ENCODE measurements around the gene CAP2.

Gene CAP2, protein sequence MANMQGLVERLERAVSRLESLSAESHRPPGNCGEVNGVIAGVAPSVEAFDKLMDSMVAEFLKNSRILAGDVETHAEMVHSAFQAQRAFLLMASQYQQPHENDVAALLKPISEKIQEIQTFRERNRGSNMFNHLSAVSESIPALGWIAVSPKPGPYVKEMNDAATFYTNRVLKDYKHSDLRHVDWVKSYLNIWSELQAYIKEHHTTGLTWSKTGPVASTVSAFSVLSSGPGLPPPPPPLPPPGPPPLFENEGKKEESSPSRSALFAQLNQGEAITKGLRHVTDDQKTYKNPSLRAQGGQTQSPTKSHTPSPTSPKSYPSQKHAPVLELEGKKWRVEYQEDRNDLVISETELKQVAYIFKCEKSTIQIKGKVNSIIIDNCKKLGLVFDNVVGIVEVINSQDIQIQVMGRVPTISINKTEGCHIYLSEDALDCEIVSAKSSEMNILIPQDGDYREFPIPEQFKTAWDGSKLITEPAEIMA

DNA sequence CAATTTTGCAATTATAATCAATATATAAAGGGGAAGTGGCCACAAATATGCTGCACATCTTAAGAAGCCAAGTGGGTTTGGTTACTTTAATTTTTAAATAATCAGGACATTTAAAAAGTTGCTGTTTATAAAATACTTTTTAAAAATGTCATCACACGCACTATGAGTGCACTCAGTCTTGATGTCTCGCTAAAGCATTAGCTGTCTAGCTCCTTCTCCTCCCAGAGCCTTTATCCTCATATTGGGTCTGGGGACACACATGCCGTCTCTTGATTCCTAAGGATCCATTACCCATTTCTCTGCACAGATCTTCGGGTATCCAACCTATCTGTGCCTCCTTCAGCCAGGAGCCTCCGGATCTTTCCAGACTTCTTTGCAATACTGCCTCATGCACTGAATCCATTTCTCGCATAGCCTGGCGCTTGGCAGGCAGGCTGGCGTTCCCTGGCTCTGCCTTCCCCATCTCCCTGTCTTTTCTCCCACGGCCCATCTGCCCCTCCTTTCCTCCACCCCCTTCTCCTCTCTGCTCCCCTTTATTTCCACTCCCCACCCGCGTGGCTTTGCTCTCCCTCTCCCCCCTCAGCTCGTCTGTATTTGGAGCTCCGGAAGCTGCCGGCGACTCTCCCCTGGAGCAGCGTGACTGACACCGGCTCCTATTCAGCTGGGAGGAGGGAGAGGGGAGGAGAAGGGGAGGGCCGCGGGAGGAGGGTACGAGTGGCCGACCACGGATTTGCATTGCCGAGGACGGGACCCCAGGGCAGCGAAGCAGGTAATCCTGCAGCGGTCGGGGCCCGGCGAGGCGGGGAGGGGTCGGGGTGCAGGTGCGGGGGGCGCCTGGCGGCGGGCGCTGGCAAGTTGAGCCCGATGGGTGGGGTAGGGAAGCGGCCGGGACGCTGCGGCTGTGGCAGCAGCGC lies at the start of gene CAP2:
Gene CAP2 (plus strand): TSS at position 618 of the 914 bp plus-strand sequence. CDS start 27,961 bp downstream, outside the sequence.
- no peak for DNase-seq (ENCODE audit: low spot score)

DNA sequence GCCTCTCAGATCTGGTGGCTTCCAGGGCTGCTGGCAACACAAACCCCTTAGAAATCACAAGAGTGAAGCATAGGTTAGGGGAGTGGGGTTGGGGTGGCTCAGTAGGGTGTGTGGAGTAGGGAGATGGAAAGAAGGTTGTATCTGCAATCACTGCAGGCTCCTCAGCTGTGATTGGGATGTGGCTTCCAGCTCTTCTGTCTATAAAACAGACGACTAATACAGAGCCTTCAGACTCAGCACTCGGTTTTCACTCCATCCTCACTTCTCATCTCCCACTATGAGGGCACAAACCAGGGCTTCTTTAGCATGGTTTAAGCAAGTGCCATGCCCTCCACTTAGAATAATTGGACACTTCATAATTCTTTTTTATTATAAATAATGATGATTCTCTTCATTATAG lies 46.4 kb upstream of the CAP2 start:
- DNase-seq (ENCODE audit: low spot score): no peak

DNA sequence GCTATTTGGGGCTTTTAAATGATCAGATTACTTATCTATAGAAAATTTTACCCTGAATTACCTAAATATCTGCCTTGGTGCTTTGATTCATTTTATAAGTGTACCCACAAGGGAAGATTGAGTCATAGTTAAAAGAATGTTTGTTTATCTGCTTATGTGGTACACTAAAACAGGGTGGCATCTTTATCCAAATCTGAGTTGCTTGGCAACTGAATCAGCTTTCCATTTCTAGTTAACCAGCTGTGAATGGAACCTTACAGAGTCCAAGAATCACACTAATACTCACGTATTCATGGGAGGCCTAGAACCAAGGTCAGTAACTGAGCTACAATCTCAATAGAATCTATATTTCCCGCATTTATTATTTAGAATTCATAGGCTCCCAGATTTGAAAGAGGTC lies 44.0 kb upstream of the CAP2 start:
- DNase-seq (ENCODE audit: low spot score): no peak

DNA sequence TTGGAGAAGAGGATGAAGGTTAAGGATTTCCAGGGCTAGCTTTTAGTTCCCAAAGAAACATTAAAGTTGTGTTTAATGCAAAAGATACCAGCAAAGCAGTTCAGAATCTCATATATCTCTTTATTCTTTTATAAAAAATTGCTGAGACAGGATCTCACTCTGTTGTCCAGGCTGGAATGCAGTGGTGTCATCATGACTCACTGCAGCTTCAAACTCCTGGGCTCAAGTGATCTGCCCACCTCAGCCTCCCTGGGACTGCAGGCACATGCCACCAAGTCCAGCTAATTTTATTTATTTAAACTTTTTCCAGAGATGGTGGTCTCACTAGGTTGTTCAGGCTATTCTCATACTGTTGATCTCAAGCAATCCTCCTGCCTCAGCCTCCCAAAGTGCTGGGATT lies 41.1 kb upstream of the CAP2 start:
- DNase-seq (ENCODE audit: low spot score): no peak

DNA sequence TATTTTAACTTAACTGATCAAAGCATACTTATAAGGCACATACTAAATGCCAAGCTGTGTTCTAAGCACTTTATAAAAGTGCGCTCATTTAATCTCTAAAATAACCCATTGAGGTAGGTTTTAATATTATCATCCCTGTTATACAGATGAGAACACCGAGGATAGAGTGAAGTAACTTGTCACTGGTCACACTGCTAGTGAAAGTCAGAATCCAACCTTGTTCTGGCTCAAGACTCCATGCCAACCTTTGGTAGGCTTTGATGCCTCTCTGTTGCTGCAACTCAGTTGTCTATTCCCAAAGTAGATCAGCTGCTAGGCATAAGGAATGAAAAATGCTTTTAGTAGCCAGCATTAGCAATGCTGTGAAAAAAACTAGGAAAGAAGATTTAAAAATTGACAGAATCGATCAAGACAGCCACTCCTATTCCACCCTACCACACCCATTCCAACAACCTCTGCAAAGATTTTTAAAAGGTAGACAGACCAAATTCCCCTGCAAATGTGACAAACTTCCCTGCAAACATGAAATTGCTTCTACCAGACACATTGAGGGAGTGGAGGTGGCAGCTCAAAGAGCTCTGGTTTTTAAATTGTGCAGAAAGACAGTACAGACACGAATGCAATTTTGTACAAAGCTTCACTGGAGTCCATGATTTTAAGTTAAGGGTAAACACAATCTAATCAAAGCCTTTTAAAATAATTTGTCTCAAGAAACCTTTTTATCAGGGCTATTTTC lies 39.8 kb upstream of the CAP2 start:
- DNase-seq (ENCODE audit: low spot score): no peak

DNA sequence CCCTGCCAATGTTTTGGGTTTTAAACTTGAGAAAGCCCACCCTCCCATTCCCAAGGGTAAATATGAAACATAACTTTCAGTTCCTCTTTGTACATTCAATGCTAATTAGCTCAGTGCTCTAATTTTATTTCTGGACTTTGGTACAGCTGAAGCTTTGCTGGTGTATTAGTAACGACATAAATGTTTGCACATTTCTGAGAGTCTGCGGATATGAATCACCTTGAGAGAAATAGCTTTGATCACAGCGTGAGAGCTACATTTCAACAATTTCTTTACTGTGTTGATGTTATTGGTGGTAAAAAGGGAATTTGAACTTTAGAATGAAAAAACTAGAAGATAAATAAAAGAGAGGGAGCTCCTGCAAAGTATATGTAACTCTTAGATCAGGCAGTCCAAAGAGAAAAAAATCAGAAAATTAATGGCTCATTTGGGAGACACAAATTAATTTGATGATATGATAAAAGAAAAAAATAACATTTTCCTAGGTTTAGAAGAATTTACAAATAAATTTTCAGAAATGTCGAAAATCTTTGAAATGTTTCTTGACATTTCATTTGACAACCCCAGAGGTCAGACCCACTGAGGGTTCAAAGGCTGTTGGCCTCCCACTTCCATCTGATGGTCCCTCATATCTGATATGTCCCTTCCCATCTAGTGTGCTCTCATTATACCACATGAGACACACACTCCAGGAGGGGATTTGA lies 38.5 kb upstream of the CAP2 start:
- DNase-seq (ENCODE audit: low spot score): no peak

DNA sequence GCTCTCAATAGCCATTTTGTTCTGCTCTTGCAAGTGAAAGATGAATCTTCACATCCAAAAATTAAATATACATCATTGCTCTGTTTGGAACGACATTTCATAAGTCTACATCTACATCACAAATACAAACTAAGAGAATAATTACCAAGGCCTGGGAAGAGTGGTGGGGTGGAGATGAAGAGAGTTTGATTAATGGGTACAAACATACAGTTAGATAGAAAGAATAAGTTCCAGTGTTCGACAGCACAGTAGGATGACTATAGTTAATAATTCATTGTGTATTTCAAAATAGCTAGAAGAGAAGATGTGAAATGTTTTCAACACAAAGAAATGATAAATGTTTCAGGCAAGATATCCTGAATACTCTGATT lies 38.0 kb upstream of the CAP2 start:
- DNase-seq (ENCODE audit: low spot score): no peak

DNA sequence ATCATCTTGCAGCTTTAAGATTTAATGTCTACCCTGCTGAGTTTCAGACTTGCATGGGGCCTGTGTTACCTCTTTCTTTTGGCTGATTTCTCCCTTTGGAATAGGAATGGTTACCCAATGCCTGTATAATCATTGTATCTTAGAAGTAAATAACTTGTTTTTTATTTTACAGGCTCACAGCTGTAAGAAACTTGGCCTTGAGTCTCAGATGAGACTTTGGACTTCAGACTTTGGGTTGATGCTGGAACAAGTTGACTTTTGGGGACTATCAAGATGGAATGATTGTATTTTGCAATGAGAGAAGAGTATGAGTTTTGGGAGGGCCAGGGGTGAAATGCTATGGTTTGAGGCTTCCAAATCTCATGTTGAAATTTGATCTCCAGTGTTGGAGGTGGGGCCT lies 34.9 kb upstream of the CAP2 start:
- no peak for DNase-seq (ENCODE audit: low spot score)

DNA sequence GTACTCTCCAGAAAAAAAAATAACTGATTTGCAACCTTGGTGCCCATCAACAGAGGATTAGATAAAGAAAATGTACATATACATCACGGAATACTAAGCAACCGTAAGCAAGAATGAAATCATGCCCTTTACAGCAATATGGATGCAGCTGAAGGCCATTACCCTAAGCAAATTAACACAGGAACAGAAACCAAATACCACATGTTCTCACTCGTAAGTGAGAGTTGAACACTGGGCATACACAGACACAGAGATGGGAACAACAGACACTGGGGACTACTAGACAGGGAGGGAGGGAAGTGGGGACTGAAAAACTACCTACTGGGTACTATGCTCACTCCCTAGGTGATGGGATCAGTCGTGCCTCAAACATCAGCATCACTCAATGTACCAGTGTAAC lies 32.8 kb upstream of the CAP2 start:
- no peak for DNase-seq (ENCODE audit: low spot score)

DNA sequence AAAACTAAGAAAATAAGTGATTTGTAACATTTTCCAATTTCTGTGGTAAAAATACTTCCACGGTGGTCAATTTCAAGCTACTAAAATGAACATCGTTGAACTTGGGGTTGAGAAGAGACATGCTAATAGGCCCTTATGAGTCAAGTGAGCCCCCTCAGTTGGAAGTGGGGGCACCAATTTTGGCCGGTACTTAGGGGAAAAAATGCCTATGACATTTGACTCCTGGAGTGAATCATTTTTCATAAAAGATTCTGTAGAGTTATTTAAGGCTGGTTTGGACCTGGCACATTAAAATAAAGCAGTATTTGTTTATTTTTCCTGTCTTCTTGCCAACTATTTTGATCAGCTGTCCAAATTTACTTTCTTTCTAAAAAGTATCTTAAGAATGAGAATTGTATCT lies 32.4 kb upstream of the CAP2 start:
- DNase-seq (ENCODE audit: low spot score): no peak

DNA sequence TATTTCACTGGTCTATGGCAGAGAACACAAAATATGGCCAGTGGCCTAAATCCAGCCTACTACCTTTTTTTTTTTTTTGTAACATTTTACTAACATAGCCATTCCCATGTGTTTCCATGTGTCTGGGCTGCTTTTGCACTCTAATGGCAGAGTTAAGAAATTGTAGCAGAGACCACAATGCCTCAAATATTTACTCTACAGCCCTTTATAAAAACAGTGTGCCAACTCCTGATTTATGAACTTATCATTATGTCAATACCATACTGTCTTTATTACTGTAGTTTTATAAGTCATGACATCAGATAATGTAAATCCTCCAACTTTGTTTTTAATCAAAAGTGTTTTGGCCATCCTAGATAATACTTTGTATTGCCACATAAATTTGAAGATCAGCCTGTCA lies 27.4 kb upstream of the CAP2 start:
- DNase-seq (ENCODE audit: low spot score): no peak

DNA sequence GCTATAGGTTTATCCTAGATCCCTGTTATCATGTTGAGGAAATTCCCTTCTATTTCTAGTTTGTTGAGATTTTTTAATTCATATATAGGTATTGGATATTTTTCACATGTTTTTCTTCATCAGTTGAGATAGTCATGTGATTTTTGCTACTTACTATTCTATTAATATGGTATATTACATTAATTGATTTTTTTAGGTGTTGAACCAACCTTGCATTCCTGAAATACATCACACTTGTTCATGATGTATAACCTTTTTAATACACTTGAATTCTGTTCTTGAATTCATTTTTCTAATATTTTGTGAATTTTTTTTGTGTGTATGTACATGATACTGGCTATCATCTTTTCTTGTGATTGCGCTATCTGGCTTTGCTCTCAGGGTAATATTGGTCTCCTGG lies 25.5 kb upstream of the CAP2 start:
- DNase-seq (ENCODE audit: low spot score): no peak

DNA sequence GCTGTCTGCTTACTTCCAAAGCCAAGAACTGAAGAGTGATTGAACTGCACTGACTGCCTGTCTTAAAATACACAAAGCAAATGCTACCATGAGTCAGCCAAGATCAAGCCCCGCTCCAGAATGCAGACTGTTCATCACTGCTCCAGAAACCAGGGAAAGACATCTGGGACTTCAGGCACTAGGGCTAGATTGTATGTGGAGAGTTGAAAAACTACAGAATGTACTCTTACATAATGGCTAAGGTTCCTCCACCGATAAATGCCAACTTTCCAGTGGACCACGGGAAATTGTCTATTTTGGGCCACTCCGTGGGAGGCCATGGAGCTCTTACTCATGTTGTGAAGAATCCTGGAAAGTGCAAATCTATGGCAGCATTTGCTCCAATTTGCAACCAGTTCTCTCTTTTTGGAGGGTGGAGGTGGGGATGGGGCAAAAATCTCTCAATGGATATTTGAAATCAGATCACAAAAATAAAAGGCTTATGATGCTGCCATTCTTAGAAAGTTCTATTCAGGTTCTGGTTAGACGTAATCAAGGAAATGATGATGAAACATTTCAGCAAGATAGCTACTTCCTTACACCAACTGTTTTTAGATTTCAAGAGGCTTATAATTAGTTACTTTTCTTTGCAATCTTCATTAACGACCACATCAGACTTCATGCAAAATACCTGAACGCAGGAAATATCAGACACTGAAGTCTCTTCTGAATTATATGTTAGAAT lies 11.8 kb upstream of the CAP2 start:
- DNase-seq (ENCODE audit: low spot score): no peak

DNA sequence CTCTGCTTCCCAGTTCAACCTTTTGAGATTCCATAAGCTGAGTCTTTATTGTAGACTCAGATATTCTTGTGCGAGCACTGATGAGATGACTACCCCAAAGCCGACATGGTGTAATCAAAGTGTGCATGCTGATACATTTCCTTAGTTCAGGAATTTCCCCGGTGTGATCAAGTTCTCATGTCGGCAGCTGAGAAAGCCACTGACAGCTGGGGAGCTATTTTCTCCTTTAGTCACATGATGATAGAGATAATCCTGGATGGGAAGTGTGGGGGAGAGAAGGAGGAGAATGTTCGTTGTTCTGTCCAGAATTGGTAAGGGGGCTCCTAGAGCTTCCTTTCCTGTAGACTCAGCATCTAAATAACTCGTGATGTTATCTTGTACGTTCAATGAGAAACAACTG lies 7.7 kb upstream of the CAP2 start:
- no peak for DNase-seq (ENCODE audit: low spot score)

DNA sequence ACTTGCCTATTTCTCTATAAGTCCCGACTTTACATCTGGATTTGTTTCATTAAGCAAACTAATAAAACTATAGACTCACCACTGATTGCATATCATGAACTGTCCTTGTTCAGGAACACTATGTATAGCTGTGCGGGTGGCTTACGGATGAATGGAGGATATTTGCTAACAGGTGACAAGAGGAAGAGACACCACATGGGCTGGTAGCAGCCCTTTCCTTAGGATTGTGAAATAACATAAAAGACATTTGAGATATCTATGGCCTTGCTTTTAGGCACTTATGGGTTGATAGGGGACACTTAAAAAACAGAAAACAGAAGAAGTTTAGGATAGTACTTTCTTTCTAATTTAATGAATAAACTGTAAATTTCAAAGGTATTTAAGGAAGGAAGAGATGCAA lies 5.0 kb upstream of the CAP2 start:
- DNase-seq (ENCODE audit: low spot score): no peak

DNA sequence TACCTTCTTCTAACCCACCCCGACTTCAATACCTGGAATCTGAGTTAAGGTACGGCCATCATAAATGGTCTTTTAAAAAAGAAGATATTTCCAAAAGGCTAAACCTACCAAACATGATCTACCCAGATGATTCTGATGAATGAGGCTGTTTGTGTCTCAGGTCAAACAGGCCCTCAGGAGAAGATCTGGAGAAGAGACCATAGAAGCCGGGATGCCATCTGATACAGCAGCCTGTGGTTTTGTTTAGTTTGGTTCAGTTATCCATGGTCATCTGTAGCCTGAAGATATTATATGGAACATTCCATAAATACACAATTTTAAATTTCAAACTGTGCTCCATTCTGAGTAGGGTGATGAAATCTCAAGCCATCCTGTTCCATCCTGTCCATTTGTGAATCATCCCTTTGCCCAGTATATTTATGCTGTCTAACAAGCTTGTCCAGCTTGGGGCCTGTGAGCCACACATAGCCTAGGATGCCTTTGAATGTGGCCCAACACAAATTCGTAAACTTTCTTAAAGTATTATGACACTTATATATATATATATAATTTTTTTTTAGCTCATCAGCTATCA lies 4.0 kb upstream of the CAP2 start:
- no peak for DNase-seq (ENCODE audit: low spot score)

DNA sequence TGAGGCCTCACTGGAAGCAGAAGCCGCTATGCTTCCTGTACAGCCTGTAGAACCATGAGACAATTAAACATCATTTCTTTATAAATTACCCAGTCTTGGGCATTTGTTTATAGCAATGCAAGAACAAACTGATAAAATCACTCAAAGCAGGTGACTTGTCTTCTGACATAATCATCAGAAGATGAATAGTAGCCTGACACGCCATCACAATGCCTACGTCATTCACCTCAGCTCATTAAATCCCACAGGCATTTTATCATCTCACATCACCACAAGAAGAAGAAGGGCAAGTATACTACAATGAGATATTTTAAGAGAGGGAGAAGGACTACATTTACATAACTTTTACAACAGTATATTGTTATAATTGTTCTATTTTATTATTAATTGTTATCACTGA lies 3.1 kb upstream of the CAP2 start:
- no peak for DNase-seq (ENCODE audit: low spot score)

DNA sequence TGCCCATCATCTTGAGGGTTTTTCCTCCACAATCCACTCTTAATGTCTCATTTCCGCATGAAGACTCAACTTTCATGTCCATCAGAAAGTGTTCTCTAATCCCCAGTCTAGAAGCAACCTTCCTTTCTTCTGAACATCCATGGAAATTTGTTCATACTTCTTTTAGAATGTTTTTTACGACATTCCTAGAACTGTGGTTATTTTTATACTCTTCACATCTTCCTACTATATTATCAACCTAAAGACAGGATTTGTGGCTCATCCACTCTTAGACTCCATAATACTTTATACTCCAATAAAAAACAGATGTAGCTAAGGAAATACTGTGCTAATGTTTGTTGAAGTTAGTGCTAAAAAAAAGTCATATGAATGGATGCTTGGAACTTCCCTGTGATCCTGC lies 1.4 kb upstream of the CAP2 start:
- DNase-seq (ENCODE audit: low spot score): no peak

DNA sequence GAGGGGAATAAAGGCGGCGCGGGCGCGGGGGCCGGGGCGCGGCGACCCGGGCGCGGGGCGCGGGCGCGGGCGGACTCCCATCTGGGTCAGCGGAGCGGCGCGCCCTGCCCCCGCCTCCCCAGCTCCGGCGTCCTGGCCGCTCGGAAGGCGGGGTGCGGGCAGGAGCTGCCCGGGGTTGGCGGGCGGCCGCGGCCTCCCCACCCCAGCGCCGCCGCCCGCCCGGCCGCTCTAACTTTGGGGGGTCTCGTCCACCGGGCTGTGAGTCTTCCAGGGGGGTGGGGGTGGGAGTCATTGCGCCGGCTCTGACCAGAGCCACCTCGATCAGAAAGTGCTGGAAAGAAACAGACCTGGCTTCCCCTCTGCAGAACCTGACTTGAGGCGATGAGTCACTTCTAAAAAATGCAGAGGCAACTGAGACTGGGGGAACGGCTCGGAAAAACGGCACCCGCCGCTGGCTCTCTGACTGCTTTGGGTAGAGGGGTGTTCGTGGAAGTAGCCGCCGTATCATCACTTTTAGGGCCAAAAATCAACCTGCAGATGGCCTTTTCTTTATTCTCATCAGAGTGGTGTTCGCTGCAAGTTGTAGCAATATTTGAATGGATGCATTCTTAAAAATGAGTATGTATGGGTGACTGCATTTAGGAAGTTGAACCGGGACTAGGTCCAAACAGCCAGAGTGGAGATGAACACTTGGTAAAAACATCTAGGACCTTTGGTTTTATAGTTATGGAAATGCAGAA lies 667 bp downstream of the CAP2 start:
- peak; percentile 23 for DNase-seq (ENCODE audit: low spot score)

DNA sequence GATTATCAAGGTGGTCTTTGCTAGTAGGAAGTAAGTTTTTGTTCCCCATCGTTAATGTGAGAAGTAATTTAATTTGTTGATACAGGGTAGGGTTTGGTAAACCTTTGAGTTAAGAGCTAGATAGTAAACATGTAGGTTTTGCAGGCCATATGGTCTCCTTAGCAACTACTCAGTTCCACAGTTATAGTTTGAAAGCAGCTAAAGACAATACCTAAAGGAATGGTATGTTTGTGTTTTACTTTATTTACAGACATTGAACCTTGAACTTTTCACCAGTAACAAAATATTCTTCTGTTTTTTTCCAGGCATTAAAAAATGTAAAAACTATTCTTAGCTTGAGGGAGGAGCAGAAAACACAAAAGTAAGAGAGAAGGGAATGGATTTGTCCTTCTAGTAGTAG lies 1.7 kb downstream of the CAP2 start:
- DNase-seq (ENCODE audit: low spot score): no peak
